Measurements from ENCODE around the gene RNF130. TPM values are rescaled to one million over a fixed set of nuclear protein-coding genes. Genes with fewer than 3 reads are reported as not detected.
"Not testable (repeated sequence)": the region's sequence is repeated elsewhere in the genome, so short reads cannot be mapped to it uniquely, and the experiment has no call there.

The RNF130 gene
- polyA plus RNA-seq, 1 experiment = 32.7 TPM

DNA sequence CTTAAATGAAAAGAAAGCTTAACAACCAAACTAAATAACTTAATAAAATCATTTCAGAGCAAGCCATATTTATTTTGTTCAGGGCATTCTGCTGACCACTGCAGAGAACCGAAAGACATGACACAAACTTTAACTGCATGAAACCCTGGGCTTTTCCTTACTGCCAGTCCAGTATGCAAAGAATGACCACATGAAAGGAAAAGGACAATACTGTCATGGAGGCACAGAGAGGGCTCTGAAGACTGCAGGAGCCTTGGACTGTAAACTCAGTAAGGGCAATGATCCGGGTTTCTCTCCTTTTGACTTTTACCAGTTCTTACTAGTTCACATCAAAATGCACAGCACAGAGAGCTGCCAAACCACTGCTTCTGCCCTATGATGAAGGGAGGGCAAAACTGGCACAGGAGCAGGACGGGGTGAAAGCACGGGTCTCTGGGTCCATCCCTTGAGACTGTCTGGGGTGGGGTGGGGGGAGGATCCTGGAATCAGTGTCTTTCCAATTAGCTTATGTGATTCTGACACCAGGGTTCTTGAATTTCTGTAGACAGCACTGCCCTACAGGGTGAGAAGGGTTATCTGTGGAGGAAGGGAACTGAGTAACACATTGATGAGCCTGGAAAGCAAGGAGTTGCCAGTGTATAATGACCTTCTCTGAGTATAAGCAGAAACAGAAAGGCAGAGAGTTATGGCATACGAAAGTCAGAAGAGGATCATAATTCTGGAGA lies 44.7 kb downstream of the RNF130 start:
- H3K4me3 ChIP-seq (ENCODE audit: low read depth, low read length) = no peak overlapping the region
- DNase-seq (ENCODE audit: low read depth) = no peak
- no peaks in the 10 kb centered on the region for H3K27me3 ChIP-seq (ENCODE audit: control insufficient read depth, insufficient read depth, low read length)
- TF ChIP-seq, protein P1, sequence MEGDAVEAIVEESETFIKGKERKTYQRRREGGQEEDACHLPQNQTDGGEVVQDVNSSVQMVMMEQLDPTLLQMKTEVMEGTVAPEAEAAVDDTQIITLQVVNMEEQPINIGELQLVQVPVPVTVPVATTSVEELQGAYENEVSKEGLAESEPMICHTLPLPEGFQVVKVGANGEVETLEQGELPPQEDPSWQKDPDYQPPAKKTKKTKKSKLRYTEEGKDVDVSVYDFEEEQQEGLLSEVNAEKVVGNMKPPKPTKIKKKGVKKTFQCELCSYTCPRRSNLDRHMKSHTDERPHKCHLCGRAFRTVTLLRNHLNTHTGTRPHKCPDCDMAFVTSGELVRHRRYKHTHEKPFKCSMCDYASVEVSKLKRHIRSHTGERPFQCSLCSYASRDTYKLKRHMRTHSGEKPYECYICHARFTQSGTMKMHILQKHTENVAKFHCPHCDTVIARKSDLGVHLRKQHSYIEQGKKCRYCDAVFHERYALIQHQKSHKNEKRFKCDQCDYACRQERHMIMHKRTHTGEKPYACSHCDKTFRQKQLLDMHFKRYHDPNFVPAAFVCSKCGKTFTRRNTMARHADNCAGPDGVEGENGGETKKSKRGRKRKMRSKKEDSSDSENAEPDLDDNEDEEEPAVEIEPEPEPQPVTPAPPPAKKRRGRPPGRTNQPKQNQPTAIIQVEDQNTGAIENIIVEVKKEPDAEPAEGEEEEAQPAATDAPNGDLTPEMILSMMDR (IDR thresholded peaks at IDR 0.05; ENCODE audit: insufficient read depth, low read depth, low read length) = no peak
- H3K36me3 ChIP-seq (ENCODE audit: control insufficient read depth, insufficient read depth, low read length) = no peaks in the 10 kb centered on the region
- ChIA-PET CTCF (no interaction called here), POLR2A (no interaction called here)

DNA sequence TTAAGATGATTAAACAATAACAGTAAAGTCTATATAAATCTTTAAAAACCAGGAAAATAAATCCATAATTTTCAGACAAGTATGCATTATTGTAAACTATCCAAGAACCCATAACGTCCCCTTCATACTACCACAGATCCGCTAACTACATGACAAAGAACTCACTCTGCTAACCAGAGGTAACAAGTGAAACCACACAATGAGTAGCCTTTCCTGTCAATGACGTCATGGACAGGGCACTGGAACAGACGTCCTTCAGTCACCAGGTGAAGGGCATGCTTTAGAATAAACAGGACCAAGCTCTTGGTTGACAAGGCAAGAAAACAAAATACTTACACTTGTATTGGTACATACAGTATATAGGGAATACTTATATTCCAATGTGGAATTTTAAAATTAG lies 45.2 kb downstream of the RNF130 start:
- ChIA-PET CTCF (interaction anchor here (1.1 kb wide), 1 partner anchor 118 kb away, joined by 3 read pairs; no protein-coding TSS in a partner anchor), POLR2A (no interaction called here)
- H3K36me3 ChIP-seq (ENCODE audit: control insufficient read depth, insufficient read depth, low read length) = no peaks in the 10 kb centered on the region
- no peak for DNase-seq (ENCODE audit: low read depth)
- TF ChIP-seq, protein P1 (IDR thresholded peaks at IDR 0.05; ENCODE audit: insufficient read depth, low read depth, low read length) = no peak
- no peak overlapping the region for H3K4me3 ChIP-seq (ENCODE audit: low read depth, low read length)
- H3K27me3 ChIP-seq (ENCODE audit: control insufficient read depth, insufficient read depth, low read length) = no peaks in the 10 kb centered on the region

DNA sequence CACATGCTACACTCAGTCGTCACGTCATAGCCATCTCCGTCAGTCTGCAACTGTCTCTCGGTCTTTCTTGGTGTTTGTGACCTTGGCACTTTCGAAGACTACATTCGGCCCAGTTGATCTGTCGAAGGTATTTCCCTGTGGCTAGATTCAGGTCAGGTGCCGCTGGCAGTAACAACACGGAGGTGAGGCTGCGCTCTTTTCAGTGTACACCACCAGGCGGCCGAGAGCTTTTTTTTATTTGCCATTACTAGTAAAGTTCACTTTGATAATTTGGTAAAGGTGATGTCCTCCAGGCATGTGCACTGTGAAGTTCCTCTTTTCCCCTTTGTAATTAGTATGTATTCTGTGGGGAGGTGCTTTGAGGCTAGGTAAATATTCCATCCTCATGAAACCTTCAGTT lies 49.7 kb downstream of the RNF130 start:
- TF ChIP-seq, protein P1 (IDR thresholded peaks at IDR 0.05; ENCODE audit: insufficient read depth, low read depth, low read length) = no peak
- Histone ChIP-seq H3K4me3 (ENCODE audit: low read depth, low read length) (no peak overlapping the region), H3K36me3 (ENCODE audit: control insufficient read depth, insufficient read depth, low read length) (no peaks in the 10 kb centered on the region; the same call in 1 of the 2 replicates), H3K27me3 (ENCODE audit: control insufficient read depth, insufficient read depth, low read length) (no peaks in the 10 kb centered on the region)
- ChIA-PET POLR2A (no interaction called here), CTCF (interaction anchor here (1.2 kb wide), 1 partner anchor 10 kb away, joined by 4 read pairs; no protein-coding TSS in a partner anchor)
- DNase-seq (ENCODE audit: low read depth) = no peak

DNA sequence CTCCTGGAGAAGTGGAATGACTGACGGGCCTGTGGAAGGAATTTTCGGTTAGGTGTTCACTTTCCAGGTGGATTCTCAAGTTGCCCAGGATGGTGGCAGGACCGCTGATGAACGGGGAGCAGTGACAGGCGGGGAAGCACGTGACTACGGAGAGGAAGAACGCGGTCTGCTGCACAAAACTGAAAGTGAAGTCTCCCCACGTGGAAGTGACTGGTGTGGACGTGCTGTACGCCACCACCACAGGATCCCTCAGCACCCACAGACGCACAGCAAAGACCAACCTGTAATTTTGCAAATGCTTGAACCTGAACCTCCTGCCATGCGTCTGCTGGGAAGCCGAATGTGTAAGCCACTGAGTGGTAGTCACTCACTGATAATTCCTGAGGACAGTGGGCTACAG lies 51.4 kb downstream of the RNF130 start:
- POLR2A ChIA-PET = no interaction called here

DNA sequence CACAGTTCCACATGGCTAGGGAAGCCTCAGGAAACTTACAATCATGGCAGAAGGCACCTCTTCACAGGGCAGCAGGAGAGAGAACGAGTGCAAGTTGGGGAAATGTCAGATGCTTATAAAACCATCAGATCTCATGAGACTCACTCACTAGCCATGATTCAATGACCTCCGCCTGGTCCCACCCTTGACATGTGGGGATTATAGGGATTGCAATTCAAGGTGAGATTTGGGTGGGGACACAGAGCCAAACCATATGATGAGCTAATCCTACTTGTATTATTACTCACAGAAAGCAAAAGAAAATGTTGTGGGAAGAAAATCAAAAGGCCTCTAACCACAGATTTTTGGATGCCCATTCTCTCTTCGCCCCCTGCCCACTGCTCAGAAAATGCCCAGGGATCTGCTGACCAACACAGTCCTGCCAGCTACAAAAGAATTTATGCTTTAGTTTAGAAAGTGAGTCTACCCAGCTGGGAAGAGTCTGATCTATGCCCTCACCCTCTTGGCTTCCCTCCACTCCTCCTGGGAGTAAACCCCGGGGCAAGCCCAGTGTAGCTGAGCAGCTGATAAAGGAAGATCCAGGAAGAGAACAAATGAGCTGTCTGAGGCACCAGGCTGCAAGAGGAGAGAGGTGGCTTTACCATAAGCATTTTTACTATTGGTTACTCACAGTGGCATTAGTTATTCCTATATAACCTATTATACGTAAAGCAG lies 53.1 kb downstream of the RNF130 start:
- TF ChIP-seq, protein P1 (IDR thresholded peaks at IDR 0.05; ENCODE audit: insufficient read depth, low read depth, low read length) = no peak
- no peaks in the 10 kb centered on the region; the same call in 1 of the 2 replicates for H3K36me3 ChIP-seq (ENCODE audit: control insufficient read depth, insufficient read depth, low read length)
- ChIA-PET POLR2A (no interaction called here), CTCF (no interaction called here)
- H3K27me3 ChIP-seq (ENCODE audit: control insufficient read depth, insufficient read depth, low read length) = no peaks in the 10 kb centered on the region
- H3K4me3 ChIP-seq (ENCODE audit: low read depth, low read length) = no peak overlapping the region
- no peak for DNase-seq (ENCODE audit: low read depth)

More for the DNA sequence above, 51.4 kb downstream of the RNF130 start:
- Histone ChIP-seq H3K36me3 (ENCODE audit: control insufficient read depth, insufficient read depth, low read length) (no peaks in the 10 kb centered on the region; the same call in 1 of the 2 replicates), H3K4me3 (ENCODE audit: low read depth, low read length) (no peak overlapping the region), H3K27me3 (ENCODE audit: control insufficient read depth, insufficient read depth, low read length) (no peaks in the 10 kb centered on the region)
- CTCF ChIA-PET = no interaction called here
- TF ChIP-seq, protein P1 (IDR thresholded peaks at IDR 0.05; ENCODE audit: insufficient read depth, low read depth, low read length) = no peak
- no peak for DNase-seq (ENCODE audit: low read depth)

DNA sequence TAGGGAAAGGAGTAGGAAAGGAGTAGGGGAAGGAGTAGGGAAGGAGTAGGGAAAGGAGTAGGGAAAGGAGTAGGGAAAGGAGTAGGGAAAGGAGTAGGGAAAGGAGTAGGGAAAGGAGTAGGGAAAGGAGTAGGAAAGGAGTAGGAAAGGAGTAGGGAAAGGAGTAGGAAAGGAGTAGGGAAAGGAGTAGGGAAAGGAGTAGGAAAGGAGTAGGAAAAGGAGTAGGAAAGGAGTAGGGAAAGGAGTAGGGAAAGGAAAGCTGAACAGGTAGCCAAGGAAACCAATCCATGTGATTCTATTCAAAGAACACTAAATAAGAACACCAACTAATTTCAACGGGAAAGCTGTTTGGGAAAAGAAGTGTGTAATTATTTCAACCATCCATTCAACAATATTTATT lies 56.0 kb downstream of the RNF130 start:
- H3K36me3 ChIP-seq (ENCODE audit: control insufficient read depth, insufficient read depth, low read length); DNase-seq (ENCODE audit: low read depth); POLR2A ChIA-PET; H3K27me3 ChIP-seq (ENCODE audit: control insufficient read depth, insufficient read depth, low read length); CTCF ChIA-PET; H3K4me3 ChIP-seq (ENCODE audit: low read depth, low read length): not testable (repeated sequence)
